Ishikawa (cell line): Measurements from ENCODE around the gene DDHD1.

Experiments
- CEBPB ChIP-seq: IDR thresholded peaks from 2 replicates; pipeline ENCODE4 v1.6.1; 2012
- CREB1 ChIP-seq: IDR thresholded peaks from 2 replicates; pipeline ENCODE4 v1.6.1; 2012; ENCODE audit warnings: low read depth
- EGR1 ChIP-seq: IDR thresholded peaks from 2 replicates; pipeline ENCODE4 v1.6.1; 2012
- EP300 ChIP-seq: IDR thresholded peaks from 2 replicates; pipeline ENCODE4 v1.6.1; 2012; ENCODE audit warnings: borderline replicate concordance
- FOXM1 ChIP-seq: IDR thresholded peaks from 2 replicates; pipeline ENCODE4 v1.6.1; 2012; ENCODE audit warnings: low read depth, borderline replicate concordance
- NFIC ChIP-seq: IDR thresholded peaks from 2 replicates; pipeline ENCODE4 v1.6.1; 2012
- RAD21 ChIP-seq: IDR thresholded peaks from 2 replicates; pipeline ENCODE4 v1.6.1; 2012; ENCODE audit warnings: low read depth
- TAF1 ChIP-seq: IDR thresholded peaks from 2 replicates; pipeline ENCODE4 v1.6.1; 2012; ENCODE audit warnings: low read depth, mild to moderate bottlenecking
- TCF12 ChIP-seq: IDR thresholded peaks from 2 replicates; pipeline ENCODE4 v1.6.1; 2012; ENCODE audit warnings: low read depth
- TEAD4 ChIP-seq: IDR thresholded peaks from 2 replicates; pipeline ENCODE4 v1.6.1; 2012
- YY1 ChIP-seq: IDR thresholded peaks from 2 replicates; pipeline ENCODE4 v1.6.1; 2012; ENCODE audit warnings: low read depth
- ZBTB7A ChIP-seq: IDR thresholded peaks from 2 replicates; pipeline ENCODE4 v1.6.1; 2012; ENCODE audit warnings: low read depth
- TF ChIP-seq, protein P1 (sequence below): IDR thresholded peaks from 2 replicates; pipeline ENCODE4 v1.6.1; 2012; ENCODE audit warnings: low read depth, mild to moderate bottlenecking
- TF ChIP-seq, protein P2 (sequence below): IDR thresholded peaks from 2 replicates; pipeline ENCODE4 v1.6.1; 2012
- TF ChIP-seq, protein P3 (sequence below): IDR thresholded peaks from 2 replicates; pipeline ENCODE4 v1.6.1; 2012

Gene DDHD1

DNA sequence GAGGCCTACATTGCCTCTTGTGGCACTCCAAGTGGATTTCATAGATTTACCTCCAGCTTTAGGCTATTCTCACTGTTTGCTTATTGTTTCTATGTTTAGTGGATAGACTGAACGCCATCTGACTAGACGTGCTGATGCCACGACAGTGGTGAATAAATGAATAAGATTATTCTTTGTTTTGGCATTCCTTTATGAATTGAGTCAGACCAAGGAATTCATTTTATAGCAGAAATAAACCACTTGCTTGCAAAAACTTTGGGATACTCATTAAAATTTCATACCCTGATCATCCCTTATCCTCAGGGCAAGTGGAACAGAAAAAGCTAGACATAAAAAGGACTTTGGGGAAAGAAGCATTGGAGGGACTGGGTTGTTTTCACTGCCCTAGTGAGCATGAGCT, 130.5 kb downstream of the DDHD1 start:
- no peak for TF ChIP-seq CREB1
- no peak for TF ChIP-seq TCF12
- no peak for TF ChIP-seq NFIC
- TF ChIP-seq, protein P1, sequence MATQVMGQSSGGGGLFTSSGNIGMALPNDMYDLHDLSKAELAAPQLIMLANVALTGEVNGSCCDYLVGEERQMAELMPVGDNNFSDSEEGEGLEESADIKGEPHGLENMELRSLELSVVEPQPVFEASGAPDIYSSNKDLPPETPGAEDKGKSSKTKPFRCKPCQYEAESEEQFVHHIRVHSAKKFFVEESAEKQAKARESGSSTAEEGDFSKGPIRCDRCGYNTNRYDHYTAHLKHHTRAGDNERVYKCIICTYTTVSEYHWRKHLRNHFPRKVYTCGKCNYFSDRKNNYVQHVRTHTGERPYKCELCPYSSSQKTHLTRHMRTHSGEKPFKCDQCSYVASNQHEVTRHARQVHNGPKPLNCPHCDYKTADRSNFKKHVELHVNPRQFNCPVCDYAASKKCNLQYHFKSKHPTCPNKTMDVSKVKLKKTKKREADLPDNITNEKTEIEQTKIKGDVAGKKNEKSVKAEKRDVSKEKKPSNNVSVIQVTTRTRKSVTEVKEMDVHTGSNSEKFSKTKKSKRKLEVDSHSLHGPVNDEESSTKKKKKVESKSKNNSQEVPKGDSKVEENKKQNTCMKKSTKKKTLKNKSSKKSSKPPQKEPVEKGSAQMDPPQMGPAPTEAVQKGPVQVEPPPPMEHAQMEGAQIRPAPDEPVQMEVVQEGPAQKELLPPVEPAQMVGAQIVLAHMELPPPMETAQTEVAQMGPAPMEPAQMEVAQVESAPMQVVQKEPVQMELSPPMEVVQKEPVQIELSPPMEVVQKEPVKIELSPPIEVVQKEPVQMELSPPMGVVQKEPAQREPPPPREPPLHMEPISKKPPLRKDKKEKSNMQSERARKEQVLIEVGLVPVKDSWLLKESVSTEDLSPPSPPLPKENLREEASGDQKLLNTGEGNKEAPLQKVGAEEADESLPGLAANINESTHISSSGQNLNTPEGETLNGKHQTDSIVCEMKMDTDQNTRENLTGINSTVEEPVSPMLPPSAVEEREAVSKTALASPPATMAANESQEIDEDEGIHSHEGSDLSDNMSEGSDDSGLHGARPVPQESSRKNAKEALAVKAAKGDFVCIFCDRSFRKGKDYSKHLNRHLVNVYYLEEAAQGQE: no peak
- no peak for TF ChIP-seq TEAD4
- TF ChIP-seq, protein P2, sequence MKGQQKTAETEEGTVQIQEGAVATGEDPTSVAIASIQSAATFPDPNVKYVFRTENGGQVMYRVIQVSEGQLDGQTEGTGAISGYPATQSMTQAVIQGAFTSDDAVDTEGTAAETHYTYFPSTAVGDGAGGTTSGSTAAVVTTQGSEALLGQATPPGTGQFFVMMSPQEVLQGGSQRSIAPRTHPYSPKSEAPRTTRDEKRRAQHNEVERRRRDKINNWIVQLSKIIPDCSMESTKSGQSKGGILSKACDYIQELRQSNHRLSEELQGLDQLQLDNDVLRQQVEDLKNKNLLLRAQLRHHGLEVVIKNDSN: no peak

DNA sequence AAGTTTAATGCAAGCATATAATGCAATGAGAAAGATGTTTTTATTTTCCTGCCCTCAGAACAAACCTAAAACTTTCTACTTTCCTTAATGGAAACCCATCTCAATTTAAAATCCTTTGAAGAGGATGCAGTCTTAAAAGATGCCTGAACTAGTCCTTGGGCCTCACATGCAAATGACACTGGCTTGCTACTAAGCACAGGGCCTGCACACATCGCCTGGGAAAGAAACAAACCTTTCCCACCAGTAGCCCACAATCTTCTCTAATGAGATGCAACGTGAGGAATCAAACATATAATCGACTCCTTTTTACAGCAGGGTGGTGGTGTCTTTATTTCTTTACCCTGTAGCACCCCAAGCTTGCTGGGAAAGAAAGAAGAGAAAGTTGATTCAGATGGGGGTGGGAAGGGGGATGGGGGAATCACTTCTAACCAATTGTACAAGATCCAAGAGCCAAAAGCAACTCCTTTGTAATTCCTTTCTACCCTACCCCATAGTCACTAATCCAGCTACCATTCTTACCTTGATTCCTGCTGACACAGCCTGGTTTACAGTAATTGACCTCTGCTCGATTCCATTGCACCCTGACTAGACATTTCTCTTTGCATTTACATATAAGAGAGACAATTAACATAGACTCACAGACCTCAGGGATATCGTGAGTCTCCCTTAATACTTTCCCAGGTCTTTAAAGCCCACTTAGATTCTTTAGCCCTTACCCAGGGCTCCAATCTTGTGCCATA, 132.8 kb downstream of the DDHD1 start:
- TF ChIP-seq, protein P1: no peak
- TF ChIP-seq YY1: no peak
- TF ChIP-seq, protein P2: no peak
- no peak for TF ChIP-seq TEAD4
- no peak for TF ChIP-seq CEBPB
- no peak for TF ChIP-seq TCF12
- TF ChIP-seq, protein P3, sequence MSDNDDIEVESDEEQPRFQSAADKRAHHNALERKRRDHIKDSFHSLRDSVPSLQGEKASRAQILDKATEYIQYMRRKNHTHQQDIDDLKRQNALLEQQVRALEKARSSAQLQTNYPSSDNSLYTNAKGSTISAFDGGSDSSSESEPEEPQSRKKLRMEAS: no peak
- TF ChIP-seq EP300: no peak
- no peak for TF ChIP-seq FOXM1
- TF ChIP-seq RAD21: no peak
- TF ChIP-seq ZBTB7A: no peak
- TF ChIP-seq TAF1: no peak
- no peak for TF ChIP-seq EGR1
- TF ChIP-seq NFIC: no peak
- TF ChIP-seq CREB1: no peak

DNA sequence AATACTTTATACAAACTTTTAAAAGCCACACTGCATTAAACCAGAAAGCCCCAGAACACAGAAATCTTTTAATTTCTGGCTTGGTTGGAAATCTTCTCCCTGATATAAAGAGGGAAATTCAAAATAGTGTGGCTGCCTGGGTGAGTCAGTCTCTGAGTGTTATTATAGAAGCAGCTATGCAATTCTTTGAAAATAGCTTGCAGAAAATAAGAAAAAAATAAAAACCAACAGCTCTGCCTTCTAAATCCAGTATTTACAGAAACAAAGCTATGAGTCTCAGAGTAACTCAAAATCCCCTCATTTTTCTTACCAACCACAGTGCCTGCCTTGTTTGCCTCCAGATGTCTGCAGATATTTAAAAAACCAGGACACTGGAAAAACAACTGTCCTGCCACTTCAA, 133.7 kb downstream of the DDHD1 start:
- TF ChIP-seq, protein P2: no peak
- TF ChIP-seq EGR1 (no peak), FOXM1 (no peak), TAF1 (no peak), CEBPB (no peak), RAD21 (no peak), CREB1 (no peak), TEAD4 (no peak), TCF12 (no peak), NFIC (no peak), YY1 (no peak), EP300 (no peak), ZBTB7A (no peak)
- TF ChIP-seq, protein P3: no peak
- TF ChIP-seq, protein P1: no peak

DNA sequence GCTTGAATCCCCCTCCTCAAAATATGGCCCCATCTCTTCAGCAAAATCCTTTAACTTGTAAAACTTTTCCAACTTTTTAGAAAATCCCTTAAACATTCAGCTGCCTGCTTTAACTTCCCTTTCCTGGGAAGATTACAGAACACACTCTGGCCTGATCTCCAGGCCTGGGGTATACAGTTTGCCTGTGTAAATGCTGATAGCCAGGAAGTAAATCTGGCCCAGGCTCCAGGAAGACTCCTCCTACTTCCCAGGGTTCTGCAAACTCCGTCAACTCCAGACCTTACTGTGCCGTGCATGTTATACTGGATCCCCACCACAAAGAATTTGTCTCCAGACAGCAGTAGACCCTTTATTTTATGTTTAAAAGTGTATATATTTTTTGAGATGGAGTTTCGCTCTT, 135.3 kb downstream of the DDHD1 start:
- TF ChIP-seq CREB1: no peak
- TF ChIP-seq TCF12: no peak
- no peak for TF ChIP-seq EGR1
- TF ChIP-seq TAF1: no peak
- TF ChIP-seq FOXM1: no peak
- TF ChIP-seq, protein P2: no peak
- TF ChIP-seq RAD21: no peak
- no peak for TF ChIP-seq TEAD4
- no peak for TF ChIP-seq EP300
- no peak for TF ChIP-seq NFIC
- no peak for TF ChIP-seq CEBPB
- TF ChIP-seq, protein P1: no peak
- TF ChIP-seq YY1: no peak
- no peak for TF ChIP-seq ZBTB7A
- TF ChIP-seq, protein P3: no peak
